OCI-LY1 (cell line): ENCODE measurements around the gene AGPAT3.

Experiments used
- EZH2 ChIP-seq: fragments of 200-600 bp; sonication (generic), shearing (Covaris generic); IDR thresholded peaks from 2 replicates; pipeline ENCODE4 v1.8.0; 2017; ENCODE audit warnings: borderline replicate concordance, mixed run types, mild to moderate bottlenecking, antibody characterized with exemption, low read length, moderate library complexity, mixed read lengths
- TF ChIP-seq, protein P1 (sequence below): fragments of 200-600 bp; sonication (generic), shearing (Covaris generic); IDR thresholded peaks from 2 replicates; pipeline ENCODE4 v1.5.1; 2017; ENCODE audit warnings: mild to moderate bottlenecking, antibody characterized with exemption, low read length, moderate library complexity, mixed read lengths

DNA sequence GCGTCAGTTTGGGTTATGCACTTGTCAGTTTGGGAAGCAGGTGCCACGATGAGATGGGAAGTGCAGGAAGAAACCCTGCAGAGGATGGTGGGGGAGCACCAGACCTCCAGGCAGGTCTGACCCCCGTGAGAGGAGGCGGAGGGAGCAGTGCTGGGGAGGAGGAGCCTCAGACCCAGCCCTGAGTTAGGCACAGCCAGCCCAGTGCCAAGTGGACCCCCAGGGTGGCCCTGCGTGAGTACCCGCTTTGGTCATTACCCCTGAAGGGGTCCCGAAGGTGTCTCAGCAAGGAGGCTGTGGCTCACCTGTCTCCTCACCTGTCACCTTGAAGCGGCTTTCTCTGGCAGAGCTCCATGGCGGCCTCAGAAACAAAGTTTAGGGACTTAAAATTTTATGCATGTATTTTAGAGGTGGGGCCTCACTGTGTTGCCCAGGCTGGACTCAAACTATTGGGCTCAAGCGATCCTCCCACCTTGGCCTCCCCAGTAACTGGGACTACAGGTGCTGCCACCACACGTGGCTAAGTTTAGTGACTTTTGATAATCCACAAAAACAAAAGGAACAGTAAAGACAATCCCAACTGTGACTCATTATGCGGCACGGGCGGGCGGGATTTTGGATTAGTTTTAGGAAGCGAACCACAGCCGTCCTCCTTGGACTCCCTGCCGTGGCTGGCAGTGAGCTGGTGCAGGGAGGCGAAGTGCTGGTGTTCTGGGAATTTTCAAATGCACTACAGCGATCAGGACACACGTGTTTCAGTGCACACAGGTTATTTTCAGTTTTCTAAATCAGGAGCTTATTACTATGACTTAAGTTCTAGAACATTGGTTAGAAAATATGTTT, 4.7 kb downstream of the AGPAT3 start:
- TF ChIP-seq, protein P1, sequence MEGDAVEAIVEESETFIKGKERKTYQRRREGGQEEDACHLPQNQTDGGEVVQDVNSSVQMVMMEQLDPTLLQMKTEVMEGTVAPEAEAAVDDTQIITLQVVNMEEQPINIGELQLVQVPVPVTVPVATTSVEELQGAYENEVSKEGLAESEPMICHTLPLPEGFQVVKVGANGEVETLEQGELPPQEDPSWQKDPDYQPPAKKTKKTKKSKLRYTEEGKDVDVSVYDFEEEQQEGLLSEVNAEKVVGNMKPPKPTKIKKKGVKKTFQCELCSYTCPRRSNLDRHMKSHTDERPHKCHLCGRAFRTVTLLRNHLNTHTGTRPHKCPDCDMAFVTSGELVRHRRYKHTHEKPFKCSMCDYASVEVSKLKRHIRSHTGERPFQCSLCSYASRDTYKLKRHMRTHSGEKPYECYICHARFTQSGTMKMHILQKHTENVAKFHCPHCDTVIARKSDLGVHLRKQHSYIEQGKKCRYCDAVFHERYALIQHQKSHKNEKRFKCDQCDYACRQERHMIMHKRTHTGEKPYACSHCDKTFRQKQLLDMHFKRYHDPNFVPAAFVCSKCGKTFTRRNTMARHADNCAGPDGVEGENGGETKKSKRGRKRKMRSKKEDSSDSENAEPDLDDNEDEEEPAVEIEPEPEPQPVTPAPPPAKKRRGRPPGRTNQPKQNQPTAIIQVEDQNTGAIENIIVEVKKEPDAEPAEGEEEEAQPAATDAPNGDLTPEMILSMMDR, result no peak
- no peak for TF ChIP-seq EZH2
